ENCODE data around the gene CTRB1.

Gene CTRB1

GRCh38 chr16:75207831-75208230 is 11.0 kb upstream of the CTRB1 start:
- TF ChIP-seq CTCF (IDR thresholded peaks at IDR 0.05), result no peak

- no peak for TF ChIP-seq CTCF (IDR thresholded peaks at IDR 0.05)
These were observed 10.5 kb upstream of the CTRB1 start for GRCh38 chr16:75208242-75208825.

- no peak for TF ChIP-seq CTCF (IDR thresholded peaks at IDR 0.05)
These were observed 9.8 kb upstream of the CTRB1 start for GRCh38 chr16:75208861-75209505.

GRCh38 chr16:75209944-75210343 is 8.8 kb upstream of the CTRB1 start:
- no peak for TF ChIP-seq CTCF (IDR thresholded peaks at IDR 0.05)

- TF ChIP-seq CTCF (IDR thresholded peaks at IDR 0.05), result no peak
These were observed 2.7 kb upstream of the CTRB1 start for GRCh38 chr16:75216127-75216526.

GRCh38 chr16:75216576-75216975 is 2.2 kb upstream of the CTRB1 start:
- no peak for TF ChIP-seq CTCF (IDR thresholded peaks at IDR 0.05)

- TF ChIP-seq CTCF (IDR thresholded peaks at IDR 0.05), result no peak
These were observed 1.4 kb upstream of the CTRB1 start for GRCh38 chr16:75217389-75217851.

Measured in LNCAP (cell line).